ENCODE measurements around the gene ARHGEF28.

ARHGEF28 gene

GRCh38 chr5:73789851-73790281 is 163.9 kb downstream of the ARHGEF28 start:
- CTCF ChIA-PET = interaction anchor here (1.6 to 11.4 kb wide), 3 partner anchors 15 to 200 kb away, joined by 4 to 341 read pairs (median 5); no protein-coding TSS in a partner anchor
- no peak for TF ChIP-seq CTCF (IDR thresholded peaks at IDR 0.05; ENCODE audit: control extremely low read depth, extremely low read depth, low read depth, missing control alignments)
- DNase-seq (ENCODE audit: extremely low spot score) = no peak
- POLR2A ChIA-PET = no interaction called here

- TF ChIP-seq CTCF (IDR thresholded peaks at IDR 0.05; ENCODE audit: control extremely low read depth, extremely low read depth, low read depth, missing control alignments) = no peak
- DNase-seq (ENCODE audit: extremely low spot score) = no peak
- POLR2A ChIA-PET = no interaction called here
- CTCF ChIA-PET = interaction anchor here (0.9 to 11.4 kb wide), 7 partner anchors 8 to 333 kb away, joined by 3 to 341 read pairs (median 3); no protein-coding TSS in a partner anchor
These were observed 165.4 kb downstream of the ARHGEF28 start for GRCh38 chr5:73791389-73791788.

GRCh38 chr5:73792687-73793320 is 166.8 kb downstream of the ARHGEF28 start:
- DNase-seq (ENCODE audit: extremely low spot score) = peak; percentile 56
- ChIA-PET CTCF (interaction anchor here (0.7 to 11.4 kb wide), 48 partner anchors 9 to 1292 kb away, joined by 3 to 341 read pairs (median 4); no protein-coding TSS in a partner anchor), POLR2A (no interaction called here)
- peak; percentile 93 for TF ChIP-seq CTCF (IDR thresholded peaks at IDR 0.05; ENCODE audit: control extremely low read depth, extremely low read depth, low read depth, missing control alignments)

GRCh38 chr5:73793911-73794310 is 167.9 kb downstream of the ARHGEF28 start:
- DNase-seq (ENCODE audit: extremely low spot score) = no peak
- POLR2A ChIA-PET = no interaction called here
- TF ChIP-seq CTCF (IDR thresholded peaks at IDR 0.05; ENCODE audit: control extremely low read depth, extremely low read depth, low read depth, missing control alignments) = no peak
- CTCF ChIA-PET = interaction anchor here (0.8 to 11.4 kb wide), 13 partner anchors 11 to 273 kb away, joined by 3 to 341 read pairs (median 5); no protein-coding TSS in a partner anchor

- TF ChIP-seq CTCF (IDR thresholded peaks at IDR 0.05; ENCODE audit: control extremely low read depth, extremely low read depth, low read depth, missing control alignments) = no peak
- peak; percentile 26 for DNase-seq (ENCODE audit: extremely low spot score)
- POLR2A ChIA-PET = no interaction called here
- CTCF ChIA-PET = interaction anchor here (0.7 to 11.4 kb wide), 8 partner anchors 18 to 343 kb away, joined by 3 to 341 read pairs (median 4); no protein-coding TSS in a partner anchor
These were observed 170.5 kb downstream of the ARHGEF28 start for GRCh38 chr5:73796164-73797131.

- no peak for DNase-seq (ENCODE audit: extremely low spot score)
These were observed 171.1 kb downstream of the ARHGEF28 start for GRCh38 chr5:73797132-73797510.

More at GRCh38 chr5:73797132-73797510, 171.1 kb downstream of the ARHGEF28 start:
- ChIA-PET POLR2A (no interaction called here), CTCF (interaction anchor here (1.5 to 11.4 kb wide), 3 partner anchors 124 to 342 kb away, joined by 3 to 341 read pairs (median 4); no protein-coding TSS in a partner anchor)
- no peak for TF ChIP-seq CTCF (IDR thresholded peaks at IDR 0.05; ENCODE audit: control extremely low read depth, extremely low read depth, low read depth, missing control alignments)
